Endothelial cell of umbilical vein (primary cell): ENCODE results near the gene MRPS21. TPM values are rescaled to one million over a fixed set of nuclear protein-coding genes. Genes with fewer than 3 reads are reported as not detected.

Experiments used
- BruUV-seq: library from RNA; stranded (reverse); fragments of 400-500 nt; replicated peaks from 2 replicates; lab custom pipeline; 2021; lab: Mats Ljungman, UMichigan
- CTCF ChIA-PET: fragments of 300-600, 350-600 bp; sonication (Branson Sonifier 250); formaldehyde crosslinking; loops from one replicate; lab custom pipeline; 2021; ENCODE audit warnings: antibody characterized with exemption, inconsistent platforms; lab: Charles Lee
- POLR2A ChIA-PET: fragments of 300-600, 350-600 bp; sonication (Branson Sonifier 250); formaldehyde crosslinking; loops from one replicate; lab custom pipeline; 2021; ENCODE audit warnings: antibody characterized with exemption, inconsistent platforms; lab: Charles Lee
- DNase-seq: peaks from one replicate; pipeline ENCODE4 v3.0.0-alpha.2; 2011; ENCODE audit warnings: low read depth, low spot score
- FAIRE-seq: peaks from 2 replicates; lab custom pipeline; 2011; peaks lifted over from hg19 to GRCh38; lab: Jason Lieb, UNC
- H2AFZ ChIP-seq: 2 replicates; pipeline ENCODE4 v1.6.0; 2012; ENCODE audit warnings: low read depth, low read length, control low read depth, inconsistent platforms
- H3K27ac ChIP-seq: 2 replicates; pipeline ENCODE4 v1.5.1; 2011; ENCODE audit warnings: low read depth, mild to moderate bottlenecking, control low read depth, low read length, moderate library complexity; ENCODE audit not compliant: insufficient read depth
- H3K27me3 ChIP-seq, 2 experiments: 2 replicates each; pipeline versions ENCODE4 v1.6.0 to v1.6.1; 2011; ENCODE audit warnings: low read length in 2 of 2, mixed read lengths in 1 of 2; ENCODE audit not compliant: control insufficient read depth in 2 of 2, insufficient read depth in 2 of 2
- H3K36me3 ChIP-seq, 2 experiments: 2 replicates in 1 of 2; 3 replicates in 1 of 2; pipeline ENCODE4 v1.5.1; 2011; ENCODE audit warnings: low read length in 2 of 2, mild to moderate bottlenecking in 1 of 2, moderate library complexity in 1 of 2; ENCODE audit not compliant: control insufficient read depth in 2 of 2, insufficient read depth in 2 of 2; ENCODE audit errors: extremely low read depth in 1 of 2
- H3K4me1 ChIP-seq: 3 replicates; pipeline ENCODE4 v1.5.1; 2011; ENCODE audit warnings: mild to moderate bottlenecking, low read length; ENCODE audit not compliant: control insufficient read depth, insufficient read depth; ENCODE audit errors: extremely low read depth
- H3K4me2 ChIP-seq: 2 replicates; pipeline ENCODE4 v1.6.1; 2011; ENCODE audit warnings: low read length, control low read depth, mixed read lengths; ENCODE audit not compliant: insufficient read depth
- H3K4me3 ChIP-seq, 3 experiments: fragments of 200-600 bp in 1 of 3; sonication (generic), shearing (Covaris generic) in 1 of 3; replicated peaks in 1 of 3; 2 replicates each; pipeline ENCODE4 v1.5.1; 2011 to 2016; ENCODE audit warnings: control low read depth in 3 of 3, low read length in 3 of 3, mild to moderate bottlenecking in 2 of 3, inconsistent platforms in 1 of 3, low read depth in 1 of 3, moderate library complexity in 1 of 3; ENCODE audit not compliant: insufficient read depth in 1 of 3
- H3K79me2 ChIP-seq: 2 replicates; pipeline ENCODE4 v1.6.0; 2012; ENCODE audit warnings: low read length, inconsistent platforms; ENCODE audit not compliant: control insufficient read depth, insufficient read depth
- H3K9ac ChIP-seq: replicated peaks from 2 replicates; pipeline ENCODE3; 2011; ENCODE audit warnings: low read length, control low read depth; ENCODE audit not compliant: insufficient read depth; ENCODE audit errors: extremely low read depth
- H3K9me1 ChIP-seq: replicated peaks from 3 replicates; pipeline ENCODE4 v1.6.0; 2011; ENCODE audit warnings: mild to moderate bottlenecking, low read length; ENCODE audit not compliant: control insufficient read depth, insufficient read depth; ENCODE audit errors: extremely low read depth
- H3K9me3 ChIP-seq: replicated peaks from 2 replicates; pipeline ENCODE4 v1.5.1; 2012; ENCODE audit warnings: low read length, inconsistent platforms; ENCODE audit not compliant: control insufficient read depth, insufficient read depth
- H4K20me1 ChIP-seq: replicated peaks from 2 replicates; pipeline ENCODE3; 2011; ENCODE audit warnings: mild to moderate bottlenecking, low read length; ENCODE audit not compliant: control insufficient read depth, insufficient read depth; ENCODE audit errors: extremely low read depth
- CTCF ChIP-seq, 2 donors: IDR thresholded peaks; 1 replicate in 1 of 2; 2 replicates in 1 of 2; pipeline ENCODE4 v1.5.1; 2011; ENCODE audit warnings: low read length in 2 of 2, mild to moderate bottlenecking in 2 of 2, moderate library complexity in 2 of 2, control low read depth in 1 of 2, inconsistent platforms in 1 of 2, low read depth in 1 of 2; ENCODE audit not compliant: insufficient read depth in 1 of 2; ENCODE audit errors: extremely low read depth in 1 of 2
- EZH2 ChIP-seq: IDR thresholded peaks from 2 replicates; pipeline ENCODE4 v1.6.1; 2012; ENCODE audit warnings: borderline replicate concordance, low read depth, mild to moderate bottlenecking, moderate library complexity, low read length, inconsistent platforms; ENCODE audit not compliant: severe bottlenecking
- FOS ChIP-seq: IDR thresholded peaks from 2 replicates; pipeline ENCODE4 v1.6.1; 2011; ENCODE audit warnings: mild to moderate bottlenecking, low read length, moderate library complexity, borderline replicate concordance; ENCODE audit not compliant: insufficient read depth
- GATA2 ChIP-seq: IDR thresholded peaks from 2 replicates; pipeline ENCODE4 v1.7.0; 2011; ENCODE audit warnings: low read depth, mild to moderate bottlenecking, moderate library complexity, mixed read lengths, low read length; ENCODE audit not compliant: insufficient read length, insufficient read depth
- JUN ChIP-seq: IDR thresholded peaks from 2 replicates; pipeline ENCODE4 v1.6.1; 2011; ENCODE audit warnings: borderline replicate concordance, low read depth; ENCODE audit not compliant: insufficient read length, insufficient read depth
- MAX ChIP-seq: IDR thresholded peaks from 2 replicates; pipeline ENCODE4 v1.6.1; 2011; ENCODE audit not compliant: insufficient read depth, insufficient read length
- MYC ChIP-seq: IDR thresholded peaks from one replicate; pipeline ENCODE4 v1.6.1; 2011; ENCODE audit warnings: mild to moderate bottlenecking, low read depth, low read length
- POLR2A ChIP-seq: IDR thresholded peaks from 2 replicates; pipeline ENCODE4 v1.6.1; 2012; ENCODE audit warnings: low read depth, mild to moderate bottlenecking, control low read depth, low read length
- POLR2AphosphoS5 ChIP-seq: IDR thresholded peaks from 2 replicates; pipeline ENCODE4 v1.6.1; 2012; ENCODE audit warnings: low read depth, mild to moderate bottlenecking, control low read depth, low read length, moderate library complexity; ENCODE audit not compliant: insufficient read depth
- dilution Hi-C: fragments of 300-500 bp; cut with MboI; formaldehyde crosslinking; loops from one replicate; pipeline ENCODE4 v1.15.0; 2019; ENCODE audit warnings: low sequenced_read_pairs; ENCODE audit not compliant: extremely low pct_ligation_motif_present
- intact Hi-C: fragments of 100-400 bp; cut with micrococcal nuclease; formaldehyde crosslinking; loops from one replicate; pipeline ENCODE4 v1.10.0; 2022
- polyA plus RNA-seq, 4 experiments: library from polyadenylated mRNA; depleted of rRNA in 3 of 4; stranded (reverse) in 3 of 4; unstranded in 1 of 4; fragments of >200 nt; gene quantifications; 2 replicates each; pipeline versions ENCODE4 v1.2.1 to v1.2.3, GENCODE V29; 2011 to 2012; ENCODE audit warnings: missing spikeins in 1 of 4
- total RNA-seq: library from RNA; stranded (reverse); gene quantifications from 2 replicates; pipeline ENCODE4 v1.2.3, GENCODE V29; 2021

MRPS21 gene
- total and polyA plus RNA-seq, 2 donors (not counting 3 experiments of a cell fraction or from before 2014, with no cell fraction given), result 63.1 to 76.7 TPM

GRCh38 chr1:150322310-150322709, 28.6 kb downstream of the MRPS21 start:
- dilution Hi-C loops, result no loop called here
- CTCF ChIA-PET, result interaction anchor here (1.4 kb wide), 1 partner anchor 66 kb away, joined by 4 read pairs; no protein-coding TSS in a partner anchor
- no peak for FAIRE-seq
- no peak for DNase-seq
- Histone ChIP-seq H3K79me2 (peaks cover 44% of the 10 kb centered on the region), H3K4me3 (peak overlapping the region; percentile 68 to 88 (median 68)), H3K27me3 (no peaks in the 10 kb centered on the region), H4K20me1 (no peaks in the 10 kb centered on the region), H3K9me1 (no peaks in the 10 kb centered on the region), H3K27ac (no peak overlapping the region), H3K36me3 (peaks cover 10 to 14% of the 10 kb centered on the region in 2 experiments), H2AFZ (no peak overlapping the region), H3K4me1 (peaks cover 7% of the 10 kb centered on the region), H3K4me2 (peak overlapping the region; percentile 89), H3K9me3 (no peaks in the 10 kb centered on the region), H3K9ac (peak overlapping the region; percentile 63)
- POLR2A ChIA-PET, result interaction anchor here (0.5 to 0.6 kb wide), 2 partner anchors 15 to 19 kb away, joined by 4 read pairs; no protein-coding TSS in a partner anchor
- intact Hi-C loops, result no loop called here
- TF ChIP-seq POLR2A (no peak), EZH2 (no peak), FOS (no peak), JUN (no peak), MAX (no peak), GATA2 (no peak), CTCF (IDR thresholded peaks at IDR 0.05; ENCODE audit: extremely low read depth in 1 of 2, insufficient read depth in 1 of 2, low read depth in 1 of 2, low read length in 2 of 2) (no peak), POLR2AphosphoS5 (no peak), MYC (no peak)
- TSS peak; percentile 49 for BruUV-seq
